ENCODE data around the gene SECISBP2L.

DNA sequence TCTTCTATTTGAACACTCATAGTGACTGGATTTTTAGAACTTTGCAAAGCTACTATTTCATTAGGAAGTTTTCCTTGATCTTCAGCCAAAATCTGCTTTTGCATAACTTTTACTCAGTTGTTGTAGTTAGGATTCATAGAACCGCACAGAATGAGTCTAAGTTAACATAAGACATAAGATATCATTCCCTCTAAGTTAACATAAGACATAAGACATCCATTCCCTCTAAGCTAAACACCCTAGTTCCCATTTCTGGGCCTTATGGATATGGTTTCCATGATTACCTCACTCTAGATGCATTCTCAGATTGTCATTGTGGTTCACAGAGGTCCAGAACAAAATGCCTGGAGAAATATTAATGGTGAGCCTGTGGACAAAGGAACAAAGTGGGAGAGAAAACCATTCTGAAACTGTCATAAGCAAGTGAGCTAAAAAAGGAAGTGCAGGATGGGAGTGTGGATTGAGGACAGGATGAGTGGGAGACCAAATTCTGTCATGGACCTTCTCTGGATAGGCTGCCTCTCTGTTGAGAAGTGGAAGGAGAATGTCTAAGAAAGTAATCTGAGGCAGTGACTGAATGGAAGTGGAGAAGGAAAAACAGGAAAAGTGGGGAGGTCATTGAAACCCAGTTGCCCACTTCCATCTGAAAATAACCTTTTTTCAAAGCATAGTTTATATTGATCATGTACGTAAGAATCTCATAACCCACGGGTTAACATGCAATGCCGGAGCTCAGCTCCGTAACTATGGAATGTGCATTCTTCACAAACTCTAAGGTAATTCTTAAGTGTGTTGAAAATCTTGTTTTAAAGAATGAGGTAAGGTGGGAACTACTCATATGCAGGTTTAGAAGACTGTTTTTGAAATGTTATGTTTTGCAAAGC, 37.4 kb upstream of the SECISBP2L start:
- TF ChIP-seq, protein P1, sequence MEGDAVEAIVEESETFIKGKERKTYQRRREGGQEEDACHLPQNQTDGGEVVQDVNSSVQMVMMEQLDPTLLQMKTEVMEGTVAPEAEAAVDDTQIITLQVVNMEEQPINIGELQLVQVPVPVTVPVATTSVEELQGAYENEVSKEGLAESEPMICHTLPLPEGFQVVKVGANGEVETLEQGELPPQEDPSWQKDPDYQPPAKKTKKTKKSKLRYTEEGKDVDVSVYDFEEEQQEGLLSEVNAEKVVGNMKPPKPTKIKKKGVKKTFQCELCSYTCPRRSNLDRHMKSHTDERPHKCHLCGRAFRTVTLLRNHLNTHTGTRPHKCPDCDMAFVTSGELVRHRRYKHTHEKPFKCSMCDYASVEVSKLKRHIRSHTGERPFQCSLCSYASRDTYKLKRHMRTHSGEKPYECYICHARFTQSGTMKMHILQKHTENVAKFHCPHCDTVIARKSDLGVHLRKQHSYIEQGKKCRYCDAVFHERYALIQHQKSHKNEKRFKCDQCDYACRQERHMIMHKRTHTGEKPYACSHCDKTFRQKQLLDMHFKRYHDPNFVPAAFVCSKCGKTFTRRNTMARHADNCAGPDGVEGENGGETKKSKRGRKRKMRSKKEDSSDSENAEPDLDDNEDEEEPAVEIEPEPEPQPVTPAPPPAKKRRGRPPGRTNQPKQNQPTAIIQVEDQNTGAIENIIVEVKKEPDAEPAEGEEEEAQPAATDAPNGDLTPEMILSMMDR (conservative IDR thresholded peaks at IDR 0.05), result no peak
- no peak for TF ChIP-seq EZH2 (IDR thresholded peaks at IDR 0.05; ENCODE audit: low read depth)
